ENCODE results near the gene CCDC91. TPM values are rescaled to one million over a fixed set of nuclear protein-coding genes. Genes with fewer than 3 reads are reported as not detected.

CCDC91 gene
- polyA plus RNA-seq, 2 of the 4 experiments (the other 2 are of a cell fraction), result 26.0 to 48.1 TPM

GRCh38 chr12:28171356-28172060 lies 18.7 kb upstream of the CCDC91 start:
- ChIA-PET CTCF (interaction anchor here (0.7 to 4.1 kb wide), 14 partner anchors 11 to 701 kb away, joined by 3 to 41 read pairs (median 3); no protein-coding TSS in a partner anchor), POLR2A (interaction anchor here (0.8 to 1.3 kb wide), 3 partner anchors 19 to 201 kb away, joined by 3 to 7 read pairs (median 4); partner anchors contain the start of gene CCDC91)
- ATAC-seq (no peak), DNase-seq (ENCODE audit: low read depth in 1 of 2, low spot score in 1 of 2) (no peak), FAIRE-seq (peak; percentile 7)
- WGBS (ENCODE audit: missing lambda C conversion rate), result 79% methylated on average over 3 of the region's 3 CpGs
- Histone ChIP-seq H3K4me1 (0 out of 3 replicates have a peak, but pooled peaks cover 2% of the 10 kb centered on the region), H3K4me2 (no peak overlapping the region), H3K4me3 (no peak overlapping the region), H3K27ac (no peak overlapping the region), H3K9me3 (no peaks in the 10 kb centered on the region)
- TF ChIP-seq RCOR1 (IDR thresholded peaks at IDR 0.05; ENCODE audit: low read depth, low read length) (no peak), HDAC2 (IDR thresholded peaks at IDR 0.05) (no peak), JUN (IDR thresholded peaks at IDR 0.05) (no peak), PHF8 (IDR thresholded peaks at IDR 0.05; ENCODE audit: borderline replicate concordance, low read depth) (no peak), PBX3 (IDR thresholded peaks at IDR 0.05) (no peak), EHMT2 (IDR thresholded peaks at IDR 0.05; ENCODE audit: low read depth) (no peak), NPAS2 (CRISPR knock-in tag; IDR thresholded peaks at IDR 0.05; ENCODE audit: borderline replicate concordance) (no peak), RNF2 (IDR thresholded peaks at IDR 0.05; ENCODE audit: borderline replicate concordance, low read depth) (no peak)
- TF ChIP-seq, protein P1, sequence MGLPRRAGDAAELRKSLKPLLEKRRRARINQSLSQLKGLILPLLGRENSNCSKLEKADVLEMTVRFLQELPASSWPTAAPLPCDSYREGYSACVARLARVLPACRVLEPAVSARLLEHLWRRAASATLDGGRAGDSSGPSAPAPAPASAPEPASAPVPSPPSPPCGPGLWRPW (IDR thresholded peaks at IDR 0.05), result no peak

DNA sequence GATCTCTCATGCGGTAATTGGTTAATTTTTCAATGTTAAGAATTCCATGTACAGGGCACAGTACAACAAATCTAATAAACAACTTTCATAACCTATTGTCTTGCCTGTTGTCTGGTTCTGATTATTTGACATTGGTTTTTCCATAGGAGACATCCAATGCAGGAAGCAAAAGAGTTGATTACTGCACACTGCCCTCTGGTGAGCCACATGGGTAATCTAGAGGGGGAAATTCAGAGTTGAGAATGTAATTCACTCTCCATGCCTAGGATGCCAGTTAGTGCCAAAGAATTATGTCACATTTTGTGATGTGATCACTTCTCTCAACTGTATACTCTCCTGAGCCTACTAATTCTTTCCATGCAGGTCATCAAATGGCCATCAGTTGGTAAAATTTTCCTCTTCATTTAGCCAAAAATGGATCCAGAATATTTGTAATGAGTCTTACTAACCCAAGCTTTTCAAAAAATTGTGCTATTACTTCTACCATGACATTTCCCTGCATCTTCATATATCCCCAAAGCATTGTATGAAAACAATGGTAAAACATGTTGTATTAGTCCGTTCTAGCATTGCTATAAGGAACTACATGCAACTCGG lies 17.7 kb upstream of the CCDC91 start:
- H3K4me2 ChIP-seq, result no peak overlapping the region
- no peak overlapping the region for H3K27ac ChIP-seq
- no peak overlapping the region for H3K4me3 ChIP-seq
- WGBS (ENCODE audit: missing lambda C conversion rate), result 64% methylated on average over 3 of the region's 3 CpGs
- peak; percentile 86 to 93 for ATAC-seq
- 0 out of 3 replicates have a peak, but pooled peaks cover 2% of the 10 kb centered on the region for H3K4me1 ChIP-seq
- POLR2A ChIA-PET, result no interaction called here
- peak; percentile 67 for FAIRE-seq
- peak; percentile 50 to 73 for DNase-seq (ENCODE audit: low read depth in 1 of 2, low spot score in 1 of 2)
- TF ChIP-seq RAD21 (conservative IDR thresholded peaks at IDR 0.05 in 1 of 2, IDR thresholded peaks at IDR 0.05 in 1 of 2) (peak; percentile 92 to 95), SMC3 (IDR thresholded peaks at IDR 0.05) (peak; percentile 97), CEBPB (IDR thresholded peaks at IDR 0.05) (no peak)
- TF ChIP-seq, protein P2, sequence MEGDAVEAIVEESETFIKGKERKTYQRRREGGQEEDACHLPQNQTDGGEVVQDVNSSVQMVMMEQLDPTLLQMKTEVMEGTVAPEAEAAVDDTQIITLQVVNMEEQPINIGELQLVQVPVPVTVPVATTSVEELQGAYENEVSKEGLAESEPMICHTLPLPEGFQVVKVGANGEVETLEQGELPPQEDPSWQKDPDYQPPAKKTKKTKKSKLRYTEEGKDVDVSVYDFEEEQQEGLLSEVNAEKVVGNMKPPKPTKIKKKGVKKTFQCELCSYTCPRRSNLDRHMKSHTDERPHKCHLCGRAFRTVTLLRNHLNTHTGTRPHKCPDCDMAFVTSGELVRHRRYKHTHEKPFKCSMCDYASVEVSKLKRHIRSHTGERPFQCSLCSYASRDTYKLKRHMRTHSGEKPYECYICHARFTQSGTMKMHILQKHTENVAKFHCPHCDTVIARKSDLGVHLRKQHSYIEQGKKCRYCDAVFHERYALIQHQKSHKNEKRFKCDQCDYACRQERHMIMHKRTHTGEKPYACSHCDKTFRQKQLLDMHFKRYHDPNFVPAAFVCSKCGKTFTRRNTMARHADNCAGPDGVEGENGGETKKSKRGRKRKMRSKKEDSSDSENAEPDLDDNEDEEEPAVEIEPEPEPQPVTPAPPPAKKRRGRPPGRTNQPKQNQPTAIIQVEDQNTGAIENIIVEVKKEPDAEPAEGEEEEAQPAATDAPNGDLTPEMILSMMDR (IDR thresholded peaks at IDR 0.05), result peak; percentile 81
- CTCF ChIA-PET, result interaction anchor here (0.7 to 4.1 kb wide), 10 partner anchors 9 to 823 kb away, joined by 3 to 41 read pairs (median 3); no protein-coding TSS in a partner anchor
- H3K9me3 ChIP-seq, result no peaks in the 10 kb centered on the region

DNA sequence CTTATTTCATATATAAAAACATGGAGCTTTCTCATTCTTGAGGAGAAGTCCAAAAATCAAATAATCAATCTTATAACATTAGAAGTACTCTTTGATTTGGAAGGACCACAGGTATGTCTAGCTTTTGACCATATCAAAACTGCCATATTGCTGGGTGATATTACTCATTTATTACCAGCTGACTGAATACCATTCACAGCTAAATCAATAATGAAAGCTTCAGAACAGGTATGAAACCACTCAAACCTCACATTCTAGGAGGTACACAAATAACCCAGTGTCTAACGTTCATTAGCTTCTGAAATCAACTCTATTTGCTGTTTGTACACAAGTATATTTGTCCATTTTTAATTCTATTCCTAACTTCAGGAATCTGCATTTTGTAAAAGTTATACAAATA lies 16.8 kb upstream of the CCDC91 start:
- Histone ChIP-seq H3K4me3 (no peak overlapping the region), H3K4me2 (no peak overlapping the region), H3K9me3 (no peaks in the 10 kb centered on the region), H3K27ac (no peak overlapping the region), H3K4me1 (0 out of 3 replicates have a peak, but pooled peaks cover 2% of the 10 kb centered on the region)
- TF ChIP-seq GATA3 (IDR thresholded peaks at IDR 0.05; ENCODE audit: borderline replicate concordance) (no peak), MAZ (IDR thresholded peaks at IDR 0.05; ENCODE audit: borderline replicate concordance, low read depth, low read length) (no peak), E2F6 (IDR thresholded peaks at IDR 0.05; ENCODE audit: borderline replicate concordance, low read depth) (no peak), SMC3 (IDR thresholded peaks at IDR 0.05) (no peak), ZFP36 (IDR thresholded peaks at IDR 0.05; ENCODE audit: borderline replicate concordance, partially characterized antibody) (no peak), CEBPB (IDR thresholded peaks at IDR 0.05) (no peak), ZNF302 (CRISPR knock-in tag; IDR thresholded peaks at IDR 0.05) (no peak), FOSL2 (IDR thresholded peaks at IDR 0.05) (no peak), FOSL2 (CRISPR knock-in tag; IDR thresholded peaks at IDR 0.05) (no peak)
- 72% methylated on average over 1 of the region's 1 CpG for WGBS (ENCODE audit: missing lambda C conversion rate)
- CTCF ChIA-PET, result interaction anchor here (0.8 to 4.1 kb wide), 8 partner anchors 8 to 823 kb away, joined by 3 to 41 read pairs (median 3); no protein-coding TSS in a partner anchor
- no peak for DNase-seq (ENCODE audit: low read depth in 1 of 2, low spot score in 1 of 2)
- FAIRE-seq, result no peak
- POLR2A ChIA-PET, result interaction anchor here (0.7 to 1.2 kb wide), 3 partner anchors 17 to 205 kb away, joined by 3 read pairs; partner anchors contain the start of gene CCDC91
- no peak for ATAC-seq

All from A549 (cell line).